Activated T-helper 1 cell treated with anti-CD3 and anti-CD28 coated beads, Interleukin-12 subunit alpha, Interleukin-12 subunit beta, Interleukin-2, Interleukin-4 antibody, amounts not matched to agents 30 ng/mL and 10 ng/mL and 1 ng/mL, durations not matched to agents 14 hours and 24 hours and 36 hours (primary cell): ENCODE measurements around the gene PPP2R5C. TPM values are rescaled to one million over a fixed set of nuclear protein-coding genes. Genes with fewer than 3 reads are reported as not detected.
"Not testable (repeated sequence)": the region's sequence is repeated elsewhere in the genome, so short reads cannot be mapped to it uniquely, and the experiment has no call there.

Experiments
- DNase-seq: peaks from one replicate; pipeline ENCODE4 v3.0.0; 2021; ENCODE audit warnings: low spot score
- H3K27ac Mint-ChIP-seq: one replicate; pipeline ENCODE4 v1.8.0; 2021; ENCODE audit warnings: mild to moderate bottlenecking, mixed read lengths
- H3K27me3 Mint-ChIP-seq: one replicate; pipeline ENCODE4 v1.8.0; 2022; ENCODE audit warnings: mild to moderate bottlenecking, moderate library complexity, mixed read lengths; ENCODE audit not compliant: insufficient read depth
- H3K36me3 Mint-ChIP-seq: one replicate; pipeline ENCODE4 v1.8.0; 2021; ENCODE audit warnings: low read depth, mixed read lengths
- H3K4me1 Mint-ChIP-seq: one replicate; pipeline ENCODE4 v1.8.0; 2021; ENCODE audit warnings: low read depth, mixed read lengths
- H3K4me3 Mint-ChIP-seq: one replicate; pipeline ENCODE4 v1.8.0; 2021; ENCODE audit warnings: mild to moderate bottlenecking, moderate library complexity, mixed read lengths
- H3K9me3 Mint-ChIP-seq: one replicate; pipeline ENCODE4 v1.8.0; 2021; ENCODE audit warnings: mixed read lengths
- intact Hi-C: fragments of 100-400 bp; cut with micrococcal nuclease; formaldehyde crosslinking; loops from one replicate; pipeline ENCODE4 v1.15.1; 2024
- total RNA-seq: library from RNA; stranded (reverse); gene quantifications from 2 replicates; pipeline ENCODE4 v1.2.3, GENCODE V29; 2022

PPP2R5C gene
- total RNA-seq, result 157 and 166 TPM in 2 replicates

- intact Hi-C loops, result loop anchor here (5.0 kb wide), 1 partner anchor 556 kb away; the partner anchor contains the start of gene ZNF839
- Mint-ChIP-seq H3K27me3 (peaks cover 3% of the 10 kb centered on the region), H3K4me3 (peak within 1 kb of the TSS; percentile 90), H3K4me1 (peaks cover 33% of the 10 kb centered on the region), H3K27ac (peak within 1 kb of the TSS; percentile 79), H3K9me3 (no peaks in the 10 kb centered on the region), H3K36me3 (peaks cover 18% of the 10 kb centered on the region)
- DNase-seq, result peak; percentile 72
Observed at GRCh38 chr14:101761032-101761880, at the start of gene PPP2R5C. Gene PPP2R5C (plus strand): TSS chr14:101761709. CDS start chr14:101761894, 185 bp downstream.

DNA sequence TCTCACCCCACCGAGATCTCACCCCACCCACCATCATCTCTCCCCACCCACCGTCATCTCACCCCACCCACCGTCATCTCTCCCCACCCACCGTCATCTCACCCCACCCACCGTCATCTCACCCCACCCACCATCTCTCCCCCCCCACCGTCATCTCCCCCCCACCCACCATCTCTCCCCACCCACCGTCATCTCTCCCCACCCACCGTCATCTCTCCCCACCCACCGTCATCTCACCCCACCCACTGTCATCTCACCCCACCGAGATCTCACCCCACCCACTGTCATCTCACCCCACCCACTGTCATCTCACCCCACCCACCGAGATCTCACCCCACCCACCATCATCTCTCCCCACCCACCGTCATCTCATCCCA lies 49.7 kb upstream of the PPP2R5C start:
- H3K36me3 Mint-ChIP-seq, H3K4me3 Mint-ChIP-seq, H3K27me3 Mint-ChIP-seq, DNase-seq, H3K9me3 Mint-ChIP-seq, intact Hi-C loops, H3K27ac Mint-ChIP-seq: not testable (repeated sequence)
- H3K4me1 Mint-ChIP-seq, result peaks cover 22% of the 10 kb centered on the region

DNA sequence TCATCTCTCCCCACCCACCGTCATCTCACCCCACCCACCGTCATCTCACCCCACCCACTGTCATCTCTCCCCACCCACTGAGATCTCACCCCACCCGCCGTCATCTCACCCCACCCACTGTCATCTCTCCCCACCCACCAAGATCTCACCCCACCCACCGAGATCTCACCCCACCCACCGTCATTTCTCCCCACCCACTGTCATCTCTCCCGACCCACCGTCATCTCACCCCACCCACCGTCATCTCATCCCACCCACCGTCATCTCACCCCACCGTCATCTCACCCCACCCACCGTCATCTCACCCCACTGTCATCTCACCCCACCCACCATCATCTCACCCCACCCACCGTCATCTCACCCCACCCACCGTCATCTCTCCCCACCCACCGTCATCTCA lies 49.2 kb upstream of the PPP2R5C start:
- H3K27ac Mint-ChIP-seq, H3K36me3 Mint-ChIP-seq, H3K27me3 Mint-ChIP-seq, H3K9me3 Mint-ChIP-seq, intact Hi-C loops, DNase-seq, H3K4me3 Mint-ChIP-seq: not testable (repeated sequence)
- peaks cover 17% of the 10 kb centered on the region for H3K4me1 Mint-ChIP-seq

- H3K27ac Mint-ChIP-seq, H3K27me3 Mint-ChIP-seq, intact Hi-C loops, DNase-seq, H3K4me3 Mint-ChIP-seq, H3K4me1 Mint-ChIP-seq, H3K36me3 Mint-ChIP-seq, H3K9me3 Mint-ChIP-seq: not testable (repeated sequence)
Observed at GRCh38 chr14:101713091-101713490, 48.4 kb upstream of the PPP2R5C start.

DNA sequence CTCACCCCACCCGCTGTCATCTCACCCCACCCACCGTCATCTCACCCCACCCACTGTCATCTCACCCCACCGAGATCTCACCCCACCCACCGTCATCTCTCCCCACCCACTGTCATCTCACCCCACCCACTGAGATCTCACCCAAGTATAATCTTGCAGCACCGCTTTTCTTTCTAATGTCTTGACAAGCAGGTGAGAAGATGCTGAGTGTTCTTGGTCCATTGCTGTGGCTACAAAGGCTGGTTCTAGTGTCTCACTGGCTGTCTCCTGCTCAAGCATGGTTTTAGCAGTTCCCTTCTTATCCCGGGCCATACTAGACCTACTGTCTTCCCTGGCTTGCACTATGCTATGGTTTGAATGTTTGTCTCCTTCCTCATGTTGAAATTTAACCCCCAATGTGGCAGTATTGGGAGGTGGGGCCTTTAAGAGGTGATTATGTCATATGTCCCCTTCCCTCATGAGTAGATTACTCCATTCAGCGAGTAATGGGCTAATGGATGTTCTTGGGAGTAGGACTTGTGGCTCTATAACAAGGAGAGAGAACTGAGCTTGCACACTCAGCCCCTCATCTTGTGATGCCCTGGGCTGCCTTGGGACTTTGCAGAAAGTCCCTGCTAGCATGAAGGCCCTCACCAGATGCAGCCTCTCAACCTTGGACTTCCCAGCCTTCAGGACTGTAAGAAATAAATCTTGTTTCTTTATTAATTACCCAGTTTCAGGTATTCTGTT lies 47.7 kb upstream of the PPP2R5C start:
- no peak for DNase-seq
- H3K27ac Mint-ChIP-seq, result peak overlapping the region; percentile 67
- intact Hi-C loops, result no loop called here
- no peak overlapping the region for H3K4me3 Mint-ChIP-seq
- H3K27me3 Mint-ChIP-seq, result no peaks in the 10 kb centered on the region
- peaks cover 9% of the 10 kb centered on the region for H3K9me3 Mint-ChIP-seq
- H3K4me1 Mint-ChIP-seq, result peaks cover 10% of the 10 kb centered on the region
- peaks cover 5% of the 10 kb centered on the region for H3K36me3 Mint-ChIP-seq

DNA sequence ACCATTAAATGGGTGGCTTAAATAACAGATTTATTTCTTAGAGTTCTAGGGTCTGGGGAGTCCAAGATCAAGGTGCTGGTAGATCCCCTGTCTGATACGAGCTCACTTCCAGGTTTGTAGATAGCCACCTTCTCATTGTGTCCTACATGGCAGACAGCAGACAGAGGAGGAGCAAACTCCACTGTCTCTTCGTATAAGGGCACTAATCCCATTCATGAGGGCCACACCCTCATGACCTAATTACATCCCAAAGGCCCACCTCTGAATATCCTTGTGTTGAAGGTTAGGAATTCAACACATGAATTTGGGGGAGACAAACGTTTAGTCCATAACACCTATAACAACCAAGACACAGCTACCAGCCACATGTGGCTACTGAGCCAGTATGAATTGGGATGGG lies 47.1 kb upstream of the PPP2R5C start:
- intact Hi-C loops, result no loop called here
- H3K4me1 Mint-ChIP-seq, result peaks cover 10% of the 10 kb centered on the region
- H3K36me3 Mint-ChIP-seq, result peaks cover 5% of the 10 kb centered on the region
- no peaks in the 10 kb centered on the region for H3K27me3 Mint-ChIP-seq
- no peak overlapping the region for H3K4me3 Mint-ChIP-seq
- no peak for DNase-seq
- H3K27ac Mint-ChIP-seq, result no peak overlapping the region
- peaks cover 9% of the 10 kb centered on the region for H3K9me3 Mint-ChIP-seq

DNA sequence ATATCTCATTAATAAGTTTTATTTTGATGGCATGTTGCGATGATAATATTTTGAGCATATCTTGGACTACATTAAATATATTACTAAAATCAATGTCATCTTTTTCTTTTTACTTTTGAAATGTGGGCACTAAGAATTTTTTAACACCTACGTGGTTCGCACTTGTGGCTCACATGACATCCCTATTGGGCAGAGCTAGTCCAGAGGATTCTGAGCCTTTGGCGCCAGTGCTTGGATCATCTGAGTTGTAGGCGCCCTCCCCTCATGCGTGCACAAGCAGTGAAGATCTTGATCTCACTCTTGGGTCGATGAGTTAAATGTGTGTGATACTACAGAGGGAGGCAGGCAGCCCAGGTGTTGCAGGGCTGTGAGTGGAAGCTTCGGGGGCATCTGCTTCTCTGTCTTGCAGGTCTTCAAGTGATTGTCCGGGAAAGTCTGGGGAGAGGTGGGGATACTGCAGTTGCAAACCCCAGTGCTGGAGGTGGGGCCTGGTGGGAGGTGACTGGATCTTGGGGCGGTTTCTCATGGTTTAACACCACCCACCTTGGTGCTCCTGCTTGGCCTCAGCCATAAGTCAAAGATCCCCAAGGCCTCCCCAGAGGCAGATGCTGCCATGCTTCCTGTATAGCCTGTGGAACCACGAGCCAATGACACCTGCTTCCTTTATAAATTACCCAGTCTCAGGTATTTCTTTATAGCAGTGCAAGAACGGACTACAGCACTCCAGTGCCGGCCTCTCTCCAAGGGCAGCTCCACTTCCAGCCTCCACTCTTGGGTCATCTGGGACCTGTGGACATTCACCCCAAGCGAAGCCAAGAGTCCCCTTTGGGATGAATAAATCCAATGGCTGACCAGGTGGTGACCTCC lies 46.1 kb upstream of the PPP2R5C start:
- Mint-ChIP-seq H3K36me3 (peaks cover 5% of the 10 kb centered on the region), H3K9me3 (peaks cover 9% of the 10 kb centered on the region), H3K27ac (no peak overlapping the region), H3K27me3 (no peaks in the 10 kb centered on the region), H3K4me1 (peaks cover 17% of the 10 kb centered on the region), H3K4me3 (no peak overlapping the region)
- intact Hi-C loops, result no loop called here
- DNase-seq, result no peak

DNA sequence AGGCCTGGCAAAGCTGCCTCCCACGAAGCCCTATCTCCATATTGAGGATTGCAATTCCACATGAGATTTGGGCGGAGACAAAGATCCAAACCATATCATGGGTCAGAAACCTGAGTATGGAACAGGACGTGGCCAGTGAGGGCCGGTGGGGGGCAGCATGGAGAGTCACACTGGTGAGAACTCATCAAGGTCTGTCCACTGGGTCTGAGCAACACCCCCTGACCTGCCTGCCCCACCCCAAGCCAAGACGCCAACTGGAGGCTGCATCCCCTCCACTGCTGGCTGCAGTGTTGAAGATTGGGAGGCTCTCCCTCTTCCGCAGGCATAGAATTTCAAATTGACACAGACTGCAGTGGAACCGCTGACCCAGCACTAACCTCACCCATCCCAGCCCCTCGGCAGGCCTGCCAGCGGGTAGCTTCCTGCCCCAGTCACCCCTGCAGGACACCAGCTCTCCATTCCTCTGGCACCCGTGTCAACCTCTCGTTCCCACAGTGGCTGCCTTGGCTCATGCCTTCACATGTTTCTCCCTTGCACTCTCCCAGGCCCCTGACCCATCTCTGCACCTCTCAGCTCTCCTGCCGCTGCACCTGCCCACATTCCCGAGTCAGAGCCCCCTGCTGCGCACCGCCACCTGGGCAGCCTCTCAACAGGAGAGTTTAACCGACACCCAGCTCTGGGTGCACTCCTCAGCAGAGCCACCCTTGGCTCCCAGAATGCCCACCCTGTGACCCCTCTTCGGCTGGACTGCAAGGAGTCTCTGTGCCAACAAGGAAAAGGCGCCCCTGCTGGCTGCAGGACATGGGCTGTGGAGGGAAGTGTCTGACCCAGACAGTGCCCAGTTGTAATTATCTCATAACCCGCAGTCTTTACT lies 45.2 kb upstream of the PPP2R5C start:
- peak overlapping the region; percentile 18 for H3K27ac Mint-ChIP-seq
- H3K9me3 Mint-ChIP-seq, result peaks cover 9% of the 10 kb centered on the region

DNA sequence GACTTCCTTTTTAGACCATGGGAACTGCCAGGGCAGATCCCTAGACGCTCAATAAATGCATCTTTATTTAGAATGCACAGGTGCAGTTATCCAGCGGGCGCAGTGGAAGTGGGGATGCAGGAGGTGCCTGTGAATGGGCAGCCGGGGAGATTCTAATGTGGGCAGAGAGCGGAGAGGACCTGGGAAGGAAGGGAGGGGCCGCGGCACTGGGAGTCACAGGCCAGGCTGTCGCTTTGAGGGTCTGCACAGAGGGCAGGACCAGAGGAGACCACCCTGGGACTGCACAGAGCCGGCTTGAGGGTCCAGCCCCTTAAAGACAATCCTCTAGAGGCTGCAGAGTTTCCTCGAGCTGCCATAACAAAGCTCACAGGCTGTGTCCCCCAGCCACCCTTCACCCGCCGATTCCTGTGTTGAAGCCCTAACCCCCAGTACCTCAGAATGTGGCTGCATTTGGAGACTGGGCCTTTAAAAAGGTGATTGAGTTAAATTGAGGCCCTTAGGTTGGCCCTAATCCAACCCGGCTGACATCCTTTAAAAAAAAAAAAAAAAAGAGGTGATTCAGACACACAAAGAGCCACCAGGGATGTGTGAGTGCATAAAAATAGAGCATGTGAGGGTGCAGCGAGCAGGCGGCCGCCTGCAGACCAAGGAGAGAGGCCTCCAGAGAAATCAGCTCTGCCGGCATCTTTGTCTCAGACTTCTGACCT lies 44.4 kb upstream of the PPP2R5C start:
- Mint-ChIP-seq H3K4me1 (peaks cover 28% of the 10 kb centered on the region), H3K27ac (no peak overlapping the region)
- intact Hi-C loops, result no loop called here

More for the DNA sequence above, 45.2 kb upstream of the PPP2R5C start:
- peaks cover 20% of the 10 kb centered on the region for H3K4me1 Mint-ChIP-seq
- intact Hi-C loops, result no loop called here
- DNase-seq, result no peak
- H3K4me3 Mint-ChIP-seq, result no peak overlapping the region
- peaks cover 5% of the 10 kb centered on the region for H3K36me3 Mint-ChIP-seq
- H3K27me3 Mint-ChIP-seq, result no peaks in the 10 kb centered on the region

DNA sequence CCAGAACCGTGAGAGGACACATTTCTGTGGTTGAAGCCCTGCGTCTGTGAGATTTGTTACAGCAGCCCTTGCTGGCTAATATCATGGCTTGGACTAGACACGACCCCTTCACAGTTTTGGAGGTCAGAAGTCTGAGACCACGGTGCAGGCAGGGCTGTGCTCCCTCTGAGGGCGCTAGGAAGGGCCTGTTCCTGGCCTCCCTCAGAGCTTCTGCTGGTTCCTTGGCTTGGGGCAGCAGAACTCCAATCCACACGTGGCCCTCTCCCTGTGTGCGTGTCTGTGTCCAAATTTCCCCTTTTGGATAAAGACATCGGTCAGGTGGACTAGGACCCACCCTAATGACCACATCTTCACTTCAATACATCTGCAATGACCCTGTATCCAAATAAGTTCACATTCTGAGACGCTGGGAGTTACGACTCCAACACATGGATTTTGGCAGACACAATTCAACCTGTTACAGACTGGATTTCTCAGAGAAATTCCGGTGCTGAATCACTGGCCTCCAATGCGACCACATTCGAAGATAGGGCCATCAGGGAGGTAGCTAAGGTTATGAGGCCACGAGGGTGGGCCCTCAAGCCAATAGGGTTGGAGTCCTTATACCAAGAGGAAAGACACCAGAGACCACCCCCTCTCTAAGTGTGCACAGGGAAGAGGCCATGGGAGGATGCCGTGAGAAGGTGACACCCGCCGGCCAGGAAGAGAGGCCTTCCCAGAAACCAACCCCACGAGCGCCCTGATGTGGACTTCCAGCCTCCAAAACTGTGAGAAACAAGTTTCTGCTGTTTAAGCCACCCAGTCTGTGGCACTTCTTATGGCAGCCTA lies 43.6 kb upstream of the PPP2R5C start:
- peaks cover 5% of the 10 kb centered on the region for H3K36me3 Mint-ChIP-seq
- peaks cover 9% of the 10 kb centered on the region for H3K9me3 Mint-ChIP-seq
- DNase-seq, result no peak
- no peaks in the 10 kb centered on the region for H3K27me3 Mint-ChIP-seq
- H3K4me1 Mint-ChIP-seq, result peaks cover 36% of the 10 kb centered on the region
- intact Hi-C loops, result no loop called here
- no peak overlapping the region for H3K27ac Mint-ChIP-seq
- no peak overlapping the region for H3K4me3 Mint-ChIP-seq

More for the DNA sequence above, 44.4 kb upstream of the PPP2R5C start:
- Mint-ChIP-seq H3K27me3 (no peaks in the 10 kb centered on the region), H3K4me3 (no peak overlapping the region), H3K36me3 (peaks cover 5% of the 10 kb centered on the region), H3K9me3 (peaks cover 9% of the 10 kb centered on the region)
- DNase-seq, result no peak

DNA sequence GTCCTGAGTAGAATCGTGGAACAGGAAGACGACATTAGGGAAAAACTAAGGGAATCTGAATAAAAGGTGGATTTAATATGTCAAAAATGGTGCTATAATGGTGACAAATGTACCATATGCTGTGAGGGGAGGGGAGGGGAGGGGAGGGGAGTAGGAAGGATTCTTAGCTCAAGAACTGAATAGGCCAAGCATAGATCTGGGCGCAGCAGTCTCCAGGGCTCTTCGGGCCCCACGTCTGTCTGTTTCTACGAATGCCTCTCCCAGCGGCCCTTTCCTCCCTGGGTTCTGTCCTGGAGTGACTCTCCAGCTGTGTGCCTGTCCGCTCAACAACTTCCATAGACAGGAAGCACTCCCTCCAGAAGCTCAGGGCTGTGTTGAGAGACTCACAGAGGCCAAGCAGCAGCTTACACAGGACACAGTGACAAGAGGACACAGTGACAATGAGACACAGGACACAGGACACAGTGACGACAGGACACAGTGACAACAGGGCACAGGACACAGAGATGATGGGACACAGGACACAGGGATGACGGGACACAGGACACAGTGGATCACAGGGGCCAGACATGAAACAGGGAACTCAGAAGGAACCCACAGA lies 42.4 kb upstream of the PPP2R5C start:
- intact Hi-C loops, result no loop called here
- H3K9me3 Mint-ChIP-seq, result peaks cover 4% of the 10 kb centered on the region
- peaks cover 40% of the 10 kb centered on the region for H3K4me1 Mint-ChIP-seq
- no peak overlapping the region for H3K4me3 Mint-ChIP-seq
- no peak for DNase-seq
- peaks cover 2% of the 10 kb centered on the region for H3K36me3 Mint-ChIP-seq
- H3K27ac Mint-ChIP-seq, result no peak overlapping the region
- no peaks in the 10 kb centered on the region for H3K27me3 Mint-ChIP-seq
